IMR-90 (cell line): ENCODE measurements around the gene SPATA33. TPM values are rescaled to one million over a fixed set of nuclear protein-coding genes. Genes with fewer than 3 reads are reported as not detected.

Source experiments
- ATAC-seq: fragments of 200-7000 bp; cut with Tn5 transposase; 2 replicates; pipeline ENCODE4 v1.9.1; 2020; ENCODE audit warnings: low read depth, mild to moderate bottlenecking, moderate library complexity
- BruUV-seq: library from RNA; stranded (reverse); fragments of 400-500 nt; replicated peaks from 2 replicates; lab custom pipeline; 2021; lab: Mats Ljungman, UMichigan
- CTCF ChIA-PET: fragments of 300-600 bp; formaldehyde crosslinking; extraction: SDS; loops from one replicate; lab custom pipeline; 2021; ENCODE audit warnings: antibody characterized with exemption; lab: Yijun Ruan, JAX
- POLR2A ChIA-PET: fragments of 300-600 bp; sonication (Branson Sonifier 250); formaldehyde crosslinking; loops from one replicate; lab custom pipeline; 2022; ENCODE audit warnings: antibody characterized with exemption; ENCODE audit not compliant: unreplicated experiment; lab: Charles Lee
- DNase-seq: peaks from one replicate; pipeline ENCODE4 v3.0.0; 2013
- H2AFZ ChIP-seq: replicated peaks from 2 replicates; pipeline ENCODE3; 2013; ENCODE audit warnings: low read length, mild to moderate bottlenecking; ENCODE audit not compliant: poor library complexity
- H2AK5ac ChIP-seq: 2 replicates; pipeline ENCODE4 v1.6.1; 2013; ENCODE audit warnings: low read depth, low read length, inconsistent platforms
- H2AK9ac ChIP-seq: replicated peaks from 2 replicates; pipeline ENCODE3; 2013; ENCODE audit warnings: mild to moderate bottlenecking, low read depth, low read length, moderate library complexity; ENCODE audit not compliant: poor library complexity
- H2BK120ac ChIP-seq: 2 replicates; pipeline ENCODE4 v1.6.1; 2013; ENCODE audit warnings: low read depth, low read length, inconsistent platforms
- H2BK15ac ChIP-seq: 3 replicates; pipeline ENCODE4 v1.6.1; 2013; ENCODE audit warnings: low read depth, low read length, inconsistent platforms
- H2BK20ac ChIP-seq: 2 replicates; pipeline ENCODE4 v1.6.1; 2013; ENCODE audit warnings: low read depth, mild to moderate bottlenecking, inconsistent platforms, low read length, moderate library complexity
- H2BK5ac ChIP-seq: 2 replicates; pipeline ENCODE4 v1.6.1; 2013; ENCODE audit warnings: mild to moderate bottlenecking, low read depth, low read length, inconsistent platforms; ENCODE audit not compliant: poor library complexity, severe bottlenecking
- H3K14ac ChIP-seq: replicated peaks from 2 replicates; pipeline ENCODE4 v1.6.1; 2013; ENCODE audit warnings: low read depth, low read length, inconsistent platforms
- H3K18ac ChIP-seq: 2 replicates; pipeline ENCODE4 v1.6.1; 2013; ENCODE audit warnings: low read depth, low read length, control low read depth
- H3K23ac ChIP-seq: 2 replicates; pipeline ENCODE4 v1.6.1; 2013; ENCODE audit warnings: low read depth, low read length, inconsistent platforms
- H3K27ac ChIP-seq: 2 replicates; pipeline ENCODE4 v1.5.1; 2013; ENCODE audit warnings: mild to moderate bottlenecking, control low read depth, low read length; ENCODE audit not compliant: insufficient read depth
- H3K27me3 ChIP-seq: 2 replicates; pipeline ENCODE4 v1.6.1; 2013; ENCODE audit warnings: low read length; ENCODE audit not compliant: control insufficient read depth, insufficient read depth
- H3K36me3 ChIP-seq: 2 replicates; pipeline ENCODE4 v1.6.1; 2013; ENCODE audit warnings: low read length, mixed read lengths; ENCODE audit not compliant: control insufficient read depth, insufficient read depth
- H3K4ac ChIP-seq: 2 replicates; pipeline ENCODE4 v1.6.1; 2013; ENCODE audit warnings: low read depth, low read length, inconsistent platforms
- H3K4me1 ChIP-seq: 2 replicates; pipeline ENCODE4 v1.6.1; 2013; ENCODE audit warnings: low read length, mixed read lengths; ENCODE audit not compliant: control insufficient read depth, insufficient read depth
- H3K4me2 ChIP-seq: 2 replicates; pipeline ENCODE4 v1.6.1; 2013; ENCODE audit warnings: low read depth, mild to moderate bottlenecking, control low read depth, low read length, moderate library complexity
- H3K4me3 ChIP-seq: 2 replicates; pipeline ENCODE4 v1.5.1; 2013; ENCODE audit warnings: low read depth, mild to moderate bottlenecking, control low read depth, low read length, moderate library complexity; ENCODE audit not compliant: insufficient read depth
- H3K56ac ChIP-seq: 2 replicates; pipeline ENCODE4 v1.6.1; 2013; ENCODE audit warnings: low read length, inconsistent platforms; ENCODE audit not compliant: insufficient read depth; ENCODE audit errors: extremely low read depth
- H3K79me1 ChIP-seq, 2 experiments: 2 replicates each; pipeline ENCODE4 v1.6.1; 2013; ENCODE audit warnings: low read length in 2 of 2, inconsistent platforms in 1 of 2, low read depth in 1 of 2
- H3K9ac ChIP-seq: 2 replicates; pipeline ENCODE4 v1.6.1; 2013; ENCODE audit warnings: low read depth, low read length, control low read depth
- H3K9me1 ChIP-seq: 2 replicates; pipeline ENCODE4 v1.6.1; 2013; ENCODE audit warnings: low read length, inconsistent platforms; ENCODE audit not compliant: insufficient read depth
- H3K9me3 ChIP-seq: 2 replicates; pipeline ENCODE4 v1.6.1; 2013; ENCODE audit warnings: low read length; ENCODE audit not compliant: control insufficient read depth, insufficient read depth
- H4K20me1 ChIP-seq: 2 replicates; pipeline ENCODE4 v1.6.1; 2013; ENCODE audit warnings: low read length, inconsistent platforms; ENCODE audit not compliant: insufficient read depth
- H4K5ac ChIP-seq: 2 replicates; pipeline ENCODE4 v1.6.1; 2013; ENCODE audit warnings: mild to moderate bottlenecking, low read depth, low read length, control low read depth
- H4K8ac ChIP-seq, 2 experiments: 2 replicates each; pipeline ENCODE4 v1.6.1; 2013; ENCODE audit warnings: low read depth in 2 of 2, low read length in 2 of 2, control low read depth in 1 of 2, inconsistent platforms in 1 of 2
- H4K91ac ChIP-seq: 2 replicates; pipeline ENCODE4 v1.6.1; 2013; ENCODE audit warnings: low read depth, low read length, inconsistent platforms; ENCODE audit not compliant: insufficient read depth
- BHLHE40 ChIP-seq: fragments of 150-350 bp; IDR thresholded peaks from 2 replicates; pipeline ENCODE4 v1.6.1; 2016; ENCODE audit warnings: mild to moderate bottlenecking, low read depth, low read length
- CEBPB ChIP-seq: IDR thresholded peaks from 2 replicates; pipeline ENCODE4 v1.6.1; 2012; ENCODE audit warnings: low read depth, low read length, improper control_type of control experiment
- CTCF ChIP-seq: conservative IDR thresholded peaks from 2 replicates; pipeline ENCODE4 v1.5.1; 2012; ENCODE audit warnings: mild to moderate bottlenecking, low read depth, low read length, improper control_type of control experiment
- ELK1 ChIP-seq: fragments of 150-350 bp; IDR thresholded peaks from 2 replicates; pipeline ENCODE4 v1.6.1; 2016; ENCODE audit warnings: low read depth, mild to moderate bottlenecking, low read length, moderate library complexity, borderline replicate concordance
- FOS ChIP-seq: fragments of 150-350 bp; IDR thresholded peaks from 2 replicates; pipeline ENCODE4 v1.6.1; 2016; ENCODE audit warnings: low read depth, low read length
- MAFK ChIP-seq: IDR thresholded peaks from 2 replicates; pipeline ENCODE4 v1.6.1; 2012; ENCODE audit warnings: low read depth, low read length, improper control_type of control experiment
- MAZ ChIP-seq: IDR thresholded peaks from 2 replicates; pipeline ENCODE4 v1.6.1; 2012; ENCODE audit warnings: low read depth, mild to moderate bottlenecking, low read length, improper control_type of control experiment, moderate library complexity, borderline replicate concordance
- MXI1 ChIP-seq: IDR thresholded peaks from 2 replicates; pipeline ENCODE4 v1.6.1; 2012; ENCODE audit warnings: low read depth, mild to moderate bottlenecking, low read length, moderate library complexity, borderline replicate concordance
- NFE2L2 ChIP-seq: fragments of 150-350 bp; IDR thresholded peaks from 2 replicates; pipeline ENCODE4 v1.6.1; 2016; ENCODE audit warnings: low read depth, mild to moderate bottlenecking, low read length
- RAD21 ChIP-seq: IDR thresholded peaks from 2 replicates; pipeline ENCODE4 v1.6.1; 2012; ENCODE audit warnings: low read length, improper control_type of control experiment
- RCOR1 ChIP-seq: IDR thresholded peaks from 2 replicates; pipeline ENCODE4 v1.6.1; 2012; ENCODE audit warnings: mild to moderate bottlenecking, low read length, improper control_type of control experiment; ENCODE audit not compliant: insufficient replicate concordance
- RFX5 ChIP-seq: IDR thresholded peaks from 2 replicates; pipeline ENCODE4 v1.8.0; 2012; ENCODE audit warnings: low read depth, mild to moderate bottlenecking, low read length, moderate library complexity
- SMC3 ChIP-seq: fragments of 150-350 bp; IDR thresholded peaks from 2 replicates; pipeline ENCODE4 v1.6.1; 2016; ENCODE audit warnings: low read depth, mild to moderate bottlenecking, antibody characterized with exemption, low read length, moderate library complexity
- WGBS, 2 experiments: methylation state at CpG; one replicate each; pipeline versions ENCODE4 v1.1.5 to v1.1.7; 2013; ENCODE audit warnings: missing lambda C conversion rate in 2 of 2; ENCODE audit not compliant: insufficient read length in 1 of 2; ENCODE audit errors: extremely low coverage in 2 of 2; 5-methylcytosine and 5-hydroxymethylcytosine counted together
- dilution Hi-C: fragments of 300-500 bp; cut with HindIII; formaldehyde crosslinking; loops from one replicate; pipeline ENCODE4 v1.14.3; 2018; ENCODE audit warnings: low sequenced_read_pairs; ENCODE audit not compliant: unreplicated experiment
- in situ Hi-C: fragments of 300-500 bp; cut with MboI; formaldehyde crosslinking; loops from 3 replicates; pipeline ENCODE4 v1.14.3; 2019; ENCODE audit warnings: low sequenced_read_pairs, inconsistent platforms, mixed read lengths
- intact Hi-C: fragments of 100-400 bp; cut with micrococcal nuclease; formaldehyde crosslinking; loops from 2 replicates; pipeline ENCODE4 v1.10.0; 2022
- polyA plus RNA-seq, 3 experiments: library from polyadenylated mRNA; depleted of rRNA; stranded (reverse); fragments of >200 nt; gene quantifications; 2 replicates each; pipeline ENCODE4 v1.2.3, GENCODE V29; 2012; ENCODE audit warnings: low replicate concordance in 1 of 3
- total RNA-seq: library from RNA; depleted of rRNA; stranded (reverse); fragments of >200 nt; gene quantifications from 2 replicates; pipeline ENCODE4 v1.2.3, GENCODE V29; 2012
- TF ChIP-seq, protein P1 (sequence below): fragments of 150-350 bp; IDR thresholded peaks from 2 replicates; pipeline ENCODE4 v1.6.1; 2017; ENCODE audit warnings: mild to moderate bottlenecking, antibody characterized with exemption, low read length, low read depth

The SPATA33 gene
- total and polyA plus RNA-seq, 2 of the 4 experiments (the other 2 are of a cell fraction): 0.90 to 3.4 TPM

DNA sequence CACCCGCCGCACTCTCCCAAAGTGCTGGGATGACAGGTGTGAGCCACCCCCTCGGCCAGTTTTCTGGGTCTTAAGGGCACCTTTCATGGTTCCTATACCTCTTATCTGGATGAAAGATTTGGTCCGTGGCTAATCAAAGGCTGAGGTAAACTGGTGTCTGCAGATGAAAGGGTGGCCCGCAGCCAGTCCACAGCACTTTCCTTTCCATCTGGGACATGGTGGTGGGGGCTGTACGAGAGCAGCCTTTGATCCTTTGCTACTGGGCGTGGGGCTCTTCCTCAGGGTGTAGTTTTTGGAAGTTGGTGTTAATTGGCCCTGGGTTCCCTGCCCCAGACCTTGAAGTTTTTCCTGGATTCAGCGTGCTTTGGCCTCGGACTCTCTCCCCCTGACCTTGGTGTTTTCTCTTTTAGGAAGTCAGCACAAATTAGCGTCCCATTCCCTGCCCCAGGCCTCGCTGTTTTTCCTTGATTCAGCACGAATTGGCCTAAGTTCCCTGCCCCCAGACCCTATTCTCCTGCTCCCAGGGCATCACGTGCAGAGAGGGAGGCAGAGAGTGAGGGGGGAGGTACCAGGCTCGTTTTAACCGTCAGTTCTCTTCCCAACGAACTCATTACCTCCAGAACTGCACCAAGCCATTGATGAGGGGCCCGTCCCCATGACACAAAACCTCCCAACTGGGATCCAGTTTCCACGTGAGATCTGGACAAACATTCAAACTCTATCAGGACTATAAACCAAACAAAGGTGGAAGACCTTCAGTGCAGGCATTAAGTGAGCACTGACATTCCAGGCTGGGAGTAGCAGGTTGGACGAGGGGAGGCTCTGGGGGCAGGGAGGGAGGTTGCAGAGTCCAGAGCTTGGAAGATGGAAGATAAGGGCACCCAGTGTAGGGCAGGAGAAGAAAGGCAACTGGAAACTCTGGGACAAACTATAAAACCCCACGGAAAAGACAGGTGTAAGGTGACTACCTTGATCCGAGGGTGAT is 32.6 kb upstream of the SPATA33 start:
- WGBS, 2 experiments: 90% methylated on average over 2 of the region's 21 CpGs; no CpG with 5 or more reads in 1 of the 2 experiments
- TF ChIP-seq MAZ (no peak), SMC3 (no peak), MXI1 (no peak), CTCF (no peak), NFE2L2 (no peak), MAFK (no peak), CEBPB (no peak), BHLHE40 (no peak), RCOR1 (no peak), FOS (no peak), RFX5 (no peak), ELK1 (no peak), RAD21 (no peak)
- TF ChIP-seq, protein P1, sequence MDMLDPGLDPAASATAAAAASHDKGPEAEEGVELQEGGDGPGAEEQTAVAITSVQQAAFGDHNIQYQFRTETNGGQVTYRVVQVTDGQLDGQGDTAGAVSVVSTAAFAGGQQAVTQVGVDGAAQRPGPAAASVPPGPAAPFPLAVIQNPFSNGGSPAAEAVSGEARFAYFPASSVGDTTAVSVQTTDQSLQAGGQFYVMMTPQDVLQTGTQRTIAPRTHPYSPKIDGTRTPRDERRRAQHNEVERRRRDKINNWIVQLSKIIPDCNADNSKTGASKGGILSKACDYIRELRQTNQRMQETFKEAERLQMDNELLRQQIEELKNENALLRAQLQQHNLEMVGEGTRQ: no peak

More for the DNA sequence above, 32.6 kb upstream of the SPATA33 start:
- H3K9me3 ChIP-seq: peaks cover 3% of the 10 kb centered on the region
- H4K91ac ChIP-seq: no peak overlapping the region
- no peak overlapping the region for H3K4ac ChIP-seq
- H3K4me3 ChIP-seq: no peak overlapping the region
- no peak overlapping the region for H4K5ac ChIP-seq
- no peak overlapping the region for H2BK20ac ChIP-seq
- no peaks in the 10 kb centered on the region for H4K20me1 ChIP-seq
- intact Hi-C loops: no loop called here
- in situ Hi-C loops: no loop called here
- H2BK5ac ChIP-seq: no peak overlapping the region
- H2AK9ac ChIP-seq: no peak overlapping the region
- H2BK120ac ChIP-seq: no peak overlapping the region
- peaks cover 47% of the 10 kb centered on the region for H3K27me3 ChIP-seq
- H3K18ac ChIP-seq: no peak overlapping the region
- no TSS peak for BruUV-seq
- H2AFZ ChIP-seq: no peak overlapping the region
- no peak overlapping the region for H2AK5ac ChIP-seq
- DNase-seq (no peak), ATAC-seq (no peak)
- H3K4me1 ChIP-seq: no peaks in the 10 kb centered on the region
- no peak overlapping the region for H2BK15ac ChIP-seq
- H4K8ac ChIP-seq: no peak overlapping the region
- dilution Hi-C loops: no loop called here
- POLR2A ChIA-PET: no interaction called here
- no peaks in the 10 kb centered on the region for H3K36me3 ChIP-seq
- no peak overlapping the region for H3K4me2 ChIP-seq
- H3K23ac ChIP-seq: no peak overlapping the region
- no peak overlapping the region for H3K27ac ChIP-seq
- H3K9ac ChIP-seq: no peak overlapping the region
- H3K79me1 ChIP-seq: no peaks in the 10 kb centered on the region
- CTCF ChIA-PET: no interaction called here
- H3K56ac ChIP-seq: no peak overlapping the region
- H3K9me1 ChIP-seq: no peaks in the 10 kb centered on the region
- H3K14ac ChIP-seq: no peak overlapping the region
